Cardiac septum (tissue), 1 donor: ENCODE data around the gene UMPS. TPM values are rescaled to one million over a fixed set of nuclear protein-coding genes. Genes with fewer than 3 reads are reported as not detected.

Experiments
- DNase-seq: peaks from one replicate; pipeline ENCODE4 v3.0.0-alpha.2; 2020; ENCODE audit warnings: low spot score
- intact Hi-C: fragments of 100-400 bp; cut with DNase I; formaldehyde crosslinking; loops from one replicate; pipeline ENCODE4 v1.14.0; 2022
- total RNA-seq: library from RNA; stranded (reverse); fragmentation: NEBNext Ultra II Directional; extraction: Animal tissue kit (Norgen Biotek cat#: 25700); gene quantifications from one replicate; pipeline ENCODE4 v1.2.1, GENCODE V29; 2021
- donor health status: DM: no; HTN: no; CAD: no.

UMPS gene
- total RNA-seq, 1 donor from 2014 or later, result 13.5 TPM

DNA sequence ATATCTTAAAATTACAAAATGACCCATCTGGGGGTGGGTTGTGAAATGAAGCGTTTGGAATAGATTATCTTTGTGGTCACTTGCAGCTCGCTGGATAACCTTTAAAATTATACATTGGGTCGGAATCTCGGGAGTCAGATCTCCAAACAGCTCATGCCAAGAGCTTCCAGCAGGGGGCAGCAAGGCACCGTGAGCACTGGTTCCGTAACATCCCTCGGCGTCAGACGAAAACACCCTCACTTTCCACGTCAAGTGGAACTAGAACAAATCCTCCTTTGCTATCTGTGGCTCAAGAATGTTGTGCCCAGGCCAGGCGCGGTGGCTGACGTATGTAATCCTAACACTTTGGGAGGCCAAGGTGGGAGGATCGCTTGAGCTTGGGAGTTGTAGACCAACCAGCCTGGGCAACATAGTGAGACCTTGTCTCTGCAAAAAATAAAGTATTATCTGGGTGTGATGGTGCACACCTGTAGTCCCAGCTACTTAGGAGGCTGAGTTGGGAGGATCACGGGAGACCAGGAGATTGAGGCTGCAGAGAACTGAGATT lies 31.1 kb downstream of the UMPS start:
- DNase-seq, result peak; percentile 88
- intact Hi-C loops, result loop anchor here (1.0 to 10.0 kb wide), 2 partner anchors 140 to 403 kb away; no protein-coding TSS in a partner anchor

GRCh38 chr3:124761935-124762660 lies 31.8 kb downstream of the UMPS start:
- DNase-seq, result peak; percentile 9
- intact Hi-C loops, result loop anchor here (1.0 to 10.0 kb wide), 2 partner anchors 139 to 403 kb away; no protein-coding TSS in a partner anchor

DNA sequence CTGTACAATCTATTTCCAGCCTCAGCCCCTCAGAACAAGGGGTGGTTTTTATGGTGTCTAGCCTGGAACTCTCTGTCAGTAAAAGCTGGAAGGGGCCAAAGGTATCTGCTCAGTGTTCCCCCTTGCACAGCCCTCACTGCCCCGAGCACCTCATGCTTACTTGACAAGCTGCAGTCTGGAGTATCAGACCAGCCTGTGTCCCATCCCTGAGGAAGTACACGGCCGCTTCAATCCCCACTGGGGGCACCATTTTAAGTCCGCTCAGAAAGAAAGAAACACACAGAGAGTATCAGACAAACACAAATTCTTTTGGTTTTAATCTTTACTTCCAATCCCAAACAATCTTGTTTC lies 32.4 kb downstream of the UMPS start:
- DNase-seq, result peak; percentile 26
- intact Hi-C loops, result loop anchor here (10.0 kb wide), 1 partner anchor 402 kb away; no protein-coding TSS in a partner anchor

DNA sequence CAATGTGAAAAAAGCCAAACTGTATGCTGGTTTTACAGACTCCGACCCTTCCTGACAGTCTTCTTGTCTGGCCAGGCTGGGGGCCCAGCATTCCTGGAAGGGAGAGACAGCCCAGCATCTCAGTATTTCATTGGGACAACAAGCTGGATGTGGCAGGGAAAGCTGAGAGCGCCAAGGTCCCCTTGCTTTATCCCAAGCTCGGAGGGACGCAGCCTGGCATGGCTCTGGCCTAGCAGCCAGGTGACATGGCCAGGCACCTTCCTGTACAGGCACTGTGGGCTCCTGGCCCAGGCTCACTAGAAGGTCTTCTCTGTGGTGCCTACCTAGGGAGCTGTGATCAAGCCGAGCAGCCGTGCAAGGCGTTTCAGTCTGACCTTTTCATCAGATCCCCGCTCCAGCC lies 33.0 kb downstream of the UMPS start:
- intact Hi-C loops, result loop anchor here (10.0 kb wide), 1 partner anchor 402 kb away; no protein-coding TSS in a partner anchor
- DNase-seq, result peak; percentile 60

GRCh38 chr3:124763644-124764358 lies 33.5 kb downstream of the UMPS start:
- intact Hi-C loops, result loop anchor here (10.0 kb wide), 1 partner anchor 401 kb away; no protein-coding TSS in a partner anchor
- DNase-seq, result peak; percentile 29

DNA sequence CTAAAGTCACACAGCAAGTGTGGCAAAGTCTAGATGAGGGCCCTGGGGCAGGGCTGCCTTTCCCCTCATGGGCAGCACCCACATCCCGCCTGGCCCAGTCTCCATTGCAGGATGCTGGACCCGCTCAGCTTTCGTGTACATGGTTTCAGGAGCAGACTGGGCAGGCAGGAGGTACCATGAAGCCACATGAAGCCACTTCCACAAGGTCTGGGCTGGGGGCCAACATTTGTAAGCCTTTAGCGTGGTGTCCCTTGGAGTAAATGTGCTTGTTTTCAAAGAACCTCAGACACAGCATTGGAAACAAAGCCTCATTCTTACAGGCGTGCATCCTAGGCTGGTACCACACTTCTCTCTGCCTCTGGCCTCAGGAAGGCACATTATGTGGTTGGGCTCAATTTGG lies 34.5 kb downstream of the UMPS start:
- intact Hi-C loops, result loop anchor here (5.0 to 10.0 kb wide), 2 partner anchors 228 to 400 kb away; no protein-coding TSS in a partner anchor
- DNase-seq, result peak; percentile 57

- intact Hi-C loops, result loop anchor here (5.0 to 10.0 kb wide), 2 partner anchors 227 to 399 kb away; no protein-coding TSS in a partner anchor
- peak; percentile 61 for DNase-seq
Measured at GRCh38 chr3:124765197-124765840, 35.1 kb downstream of the UMPS start.

DNA sequence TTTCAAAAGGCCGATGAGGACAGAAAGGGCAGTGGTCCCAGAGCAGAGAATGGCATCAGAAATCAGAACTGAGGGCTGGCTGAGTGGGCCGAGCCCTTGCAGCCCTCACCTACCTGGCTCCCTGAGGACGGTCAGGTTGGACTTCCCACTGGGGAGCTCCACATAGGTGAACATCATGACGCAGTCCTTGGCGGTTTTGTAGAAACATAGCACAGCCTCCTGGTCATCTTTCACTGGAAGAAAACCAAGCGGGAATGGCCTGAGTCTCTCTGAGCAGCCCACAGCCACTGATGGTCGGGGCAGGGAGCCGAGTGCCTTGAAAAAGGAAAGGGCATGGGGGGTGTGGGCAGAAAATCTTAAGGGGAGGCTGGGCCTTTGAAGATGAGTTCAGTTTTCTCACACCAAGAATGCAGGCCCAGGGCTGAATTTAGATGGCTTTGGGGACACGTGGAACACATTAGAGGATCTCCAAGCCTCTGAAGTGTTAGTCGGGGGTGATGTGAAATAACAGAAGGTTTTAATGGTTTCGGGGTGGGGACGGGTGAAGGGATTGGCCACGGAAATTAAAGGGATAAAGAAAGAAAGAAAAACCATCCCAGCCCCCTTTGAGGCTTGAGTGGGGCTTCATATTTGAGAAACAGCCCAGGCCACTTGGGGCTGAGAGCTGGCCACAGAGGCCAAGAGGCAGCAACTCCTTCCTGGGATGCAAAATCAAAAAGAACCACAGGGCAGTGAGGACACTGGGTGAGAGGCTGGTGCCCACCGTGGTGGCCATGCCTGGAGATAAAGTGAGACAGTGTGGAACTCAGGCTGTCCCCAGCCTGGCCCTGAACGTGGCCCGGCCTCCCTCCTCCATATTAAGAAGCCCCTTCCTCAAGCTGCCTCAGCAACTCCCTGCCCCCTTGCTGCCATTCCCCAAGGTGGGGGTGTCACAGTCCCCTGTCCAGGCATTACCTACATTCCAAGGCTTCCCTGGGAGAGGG lies 36.2 kb downstream of the UMPS start:
- peak; percentile 71 for DNase-seq
- intact Hi-C loops, result loop anchor here (5.0 to 10.0 kb wide), 2 partner anchors 226 to 398 kb away; no protein-coding TSS in a partner anchor

GRCh38 chr3:124767264-124767663 lies 37.0 kb downstream of the UMPS start:
- peak; percentile 41 for DNase-seq
- intact Hi-C loops, result loop anchor here (5.0 to 10.0 kb wide), 2 partner anchors 225 to 398 kb away; no protein-coding TSS in a partner anchor

DNA sequence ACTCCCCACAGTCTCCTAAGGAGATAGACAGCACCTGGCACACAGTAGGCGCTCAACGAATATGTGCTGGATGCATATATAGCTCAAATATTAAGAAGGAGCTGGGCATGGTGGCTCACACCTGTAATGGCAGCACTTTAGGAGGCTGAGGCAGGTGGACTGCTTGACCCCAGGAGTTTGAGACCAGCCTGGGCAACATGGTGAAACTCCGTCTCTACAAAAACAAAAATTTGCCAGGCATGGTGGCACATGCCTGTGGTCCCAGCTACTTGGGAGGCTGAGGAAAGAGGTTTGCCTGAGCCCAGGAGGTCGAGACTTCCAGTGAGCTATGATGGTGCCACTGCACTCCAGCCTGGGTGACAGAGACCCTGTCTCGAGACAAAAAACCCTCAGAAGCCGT lies 37.4 kb downstream of the UMPS start:
- DNase-seq, result no peak
- intact Hi-C loops, result loop anchor here (5.0 to 10.0 kb wide), 2 partner anchors 225 to 397 kb away; no protein-coding TSS in a partner anchor

- intact Hi-C loops, result loop anchor here (5.0 to 10.0 kb wide), 2 partner anchors 223 to 396 kb away; no protein-coding TSS in a partner anchor
- DNase-seq, result no peak
Measured at GRCh38 chr3:124768812-124769211, 38.6 kb downstream of the UMPS start.

DNA sequence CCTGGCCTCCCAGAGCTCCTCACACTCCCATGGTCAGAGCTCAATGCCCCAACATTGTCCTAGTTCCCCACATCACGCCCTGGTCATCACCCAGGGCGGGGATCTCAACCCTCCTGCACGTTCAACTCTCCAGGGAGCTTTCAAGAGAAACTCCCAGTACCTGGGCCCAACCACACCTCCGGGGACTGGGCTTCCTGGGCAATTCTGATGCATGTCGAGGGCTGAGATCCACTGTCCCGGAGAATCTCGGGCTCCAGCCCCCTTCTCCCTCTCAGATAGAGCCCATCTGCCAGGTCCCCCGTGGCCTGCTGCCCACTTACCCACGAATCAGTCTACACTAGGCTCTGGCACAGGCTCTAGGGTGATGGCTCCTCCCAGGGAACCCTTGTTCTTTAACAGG lies 39.2 kb downstream of the UMPS start:
- no peak for DNase-seq
- intact Hi-C loops, result loop anchor here (5.0 to 10.0 kb wide), 2 partner anchors 223 to 395 kb away; no protein-coding TSS in a partner anchor

DNA sequence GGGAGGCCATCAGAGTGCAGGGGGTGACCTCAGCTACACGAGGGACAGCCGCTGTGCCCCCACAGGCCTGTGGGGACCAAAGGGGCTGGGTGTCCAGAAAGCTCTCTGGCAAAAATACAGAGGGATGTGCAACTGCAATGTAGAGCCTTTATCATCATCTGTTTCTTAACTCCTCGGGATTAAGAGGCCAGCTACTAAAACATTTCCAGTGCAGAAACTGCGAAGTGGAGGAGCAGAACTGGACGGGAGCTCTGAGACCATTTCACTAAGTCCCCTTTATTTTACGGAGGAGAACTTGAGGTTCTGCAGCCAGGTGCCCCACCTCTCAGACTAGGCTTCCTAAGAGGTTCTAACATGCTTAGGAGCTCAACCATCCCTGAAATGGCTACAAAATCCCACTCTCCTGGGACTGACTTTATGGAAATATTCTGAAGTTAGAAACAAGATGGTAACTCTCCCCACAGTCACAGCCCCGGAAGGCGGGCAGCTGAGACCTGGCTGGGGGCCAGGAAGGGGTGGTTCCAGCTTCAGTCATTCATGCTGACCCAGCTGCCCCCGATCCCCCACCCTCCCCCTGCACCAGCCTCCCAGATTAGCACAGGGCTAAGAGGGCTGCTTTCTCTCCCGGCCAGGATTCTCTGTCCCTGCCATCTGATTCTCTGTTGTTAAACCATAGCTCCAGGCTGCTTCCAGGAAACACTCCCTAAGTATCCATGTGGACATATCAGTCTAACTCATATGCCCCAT lies 40.3 kb downstream of the UMPS start:
- DNase-seq, result peak; percentile 88
- intact Hi-C loops, result loop anchor here (5.0 kb wide), 2 partner anchors 42 to 117 kb away; partner anchors contain the start of gene ITGB5

GRCh38 chr3:124771083-124771445 lies 40.8 kb downstream of the UMPS start:
- intact Hi-C loops, result loop anchor here (5.0 kb wide), 2 partner anchors 41 to 116 kb away; partner anchors contain the start of gene ITGB5

GRCh38 chr3:124772081-124772831 lies 42.0 kb downstream of the UMPS start:
- intact Hi-C loops, result loop anchor here (5.0 kb wide), 2 partner anchors 40 to 115 kb away; partner anchors contain the start of gene ITGB5
- DNase-seq, result no peak

More at GRCh38 chr3:124771083-124771445, 40.8 kb downstream of the UMPS start:
- DNase-seq, result no peak
